GM21576 (cell line): ENCODE results near the gene INHBB.
"Not testable (repeated sequence)": the region's sequence is repeated elsewhere in the genome, so short reads cannot be mapped to it uniquely, and the experiment has no call there.

Experiments
- ATAC-seq: cut with Tn5 transposase; IDR thresholded peaks from one replicate; pipeline ENCODE4 v1.9.1; 2021; ENCODE audit warnings: mild to moderate bottlenecking, moderate library complexity; ENCODE audit not compliant: unreplicated experiment

The INHBB gene

GRCh38 chr2:120315367-120316033, 30.4 kb upstream of the INHBB start:
- ATAC-seq, result no peak

DNA sequence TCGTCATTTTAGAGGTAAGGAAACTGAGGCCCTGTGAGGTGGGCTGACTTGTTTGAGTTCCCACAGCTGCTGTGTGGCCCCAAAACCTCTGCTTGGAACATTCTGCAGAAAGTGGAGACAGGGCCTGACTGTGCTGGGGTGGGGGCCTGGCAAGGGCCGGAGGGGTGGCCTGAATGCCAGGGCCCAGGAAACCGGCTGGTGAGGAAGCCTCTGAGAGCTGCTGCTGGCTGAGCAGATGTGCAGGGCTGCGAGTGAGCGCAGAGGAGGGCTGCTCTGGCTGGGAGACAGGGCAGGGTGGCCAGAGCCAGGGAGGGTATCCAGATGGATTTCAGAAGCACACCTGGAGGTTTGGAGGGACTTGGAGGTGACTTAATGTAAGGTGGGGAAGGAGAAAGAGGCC, 29.9 kb upstream of the INHBB start:
- no peak for ATAC-seq

GRCh38 chr2:120316528-120317179, 29.3 kb upstream of the INHBB start:
- no peak for ATAC-seq

- ATAC-seq, result no peak
These were observed 28.8 kb upstream of the INHBB start for GRCh38 chr2:120317180-120317533.

DNA sequence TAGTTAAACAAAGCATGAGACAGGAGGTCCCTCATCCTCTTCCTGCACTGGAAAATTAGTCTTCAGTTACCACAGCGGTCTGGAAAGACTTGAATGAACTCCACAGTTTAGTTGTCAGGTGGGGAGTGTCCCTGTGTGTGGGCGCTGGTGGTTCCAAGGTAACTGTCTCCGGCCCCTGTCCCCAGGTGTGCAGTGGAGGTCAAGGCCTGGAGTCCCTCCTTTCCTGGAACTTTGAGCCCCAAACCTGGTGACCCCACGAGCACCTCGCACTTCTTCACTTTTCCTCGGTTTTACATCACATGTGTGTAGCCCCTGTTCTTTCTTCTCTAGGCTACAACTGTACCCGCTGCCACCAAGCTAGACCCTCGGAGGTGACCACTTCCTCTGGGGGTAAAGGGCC, 28.0 kb upstream of the INHBB start:
- ATAC-seq, result no peak

GRCh38 chr2:120318626-120319025, 27.3 kb upstream of the INHBB start:
- no peak for ATAC-seq

DNA sequence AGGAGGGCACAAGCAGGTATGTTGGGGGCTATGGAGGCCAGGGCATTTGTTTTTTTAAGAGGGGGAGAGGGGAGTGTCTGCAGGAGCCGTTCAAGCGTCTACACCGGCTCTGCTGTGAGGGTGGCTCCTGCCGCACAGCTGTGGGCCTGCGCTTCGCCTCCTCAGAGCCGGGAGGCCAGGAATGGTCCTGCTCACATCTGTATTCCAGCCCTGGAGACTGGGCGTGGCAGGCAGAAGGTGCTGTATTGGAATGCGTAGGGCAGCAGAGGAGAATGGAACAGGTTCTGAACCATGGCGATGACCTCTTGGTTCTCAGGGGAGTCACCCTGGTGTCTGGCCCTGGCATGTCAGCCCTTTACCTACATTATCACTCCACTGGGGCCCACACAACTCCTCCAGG, 26.8 kb upstream of the INHBB start:
- ATAC-seq, result no peak

GRCh38 chr2:120319686-120320317, 26.1 kb upstream of the INHBB start:
- ATAC-seq, result no peak

DNA sequence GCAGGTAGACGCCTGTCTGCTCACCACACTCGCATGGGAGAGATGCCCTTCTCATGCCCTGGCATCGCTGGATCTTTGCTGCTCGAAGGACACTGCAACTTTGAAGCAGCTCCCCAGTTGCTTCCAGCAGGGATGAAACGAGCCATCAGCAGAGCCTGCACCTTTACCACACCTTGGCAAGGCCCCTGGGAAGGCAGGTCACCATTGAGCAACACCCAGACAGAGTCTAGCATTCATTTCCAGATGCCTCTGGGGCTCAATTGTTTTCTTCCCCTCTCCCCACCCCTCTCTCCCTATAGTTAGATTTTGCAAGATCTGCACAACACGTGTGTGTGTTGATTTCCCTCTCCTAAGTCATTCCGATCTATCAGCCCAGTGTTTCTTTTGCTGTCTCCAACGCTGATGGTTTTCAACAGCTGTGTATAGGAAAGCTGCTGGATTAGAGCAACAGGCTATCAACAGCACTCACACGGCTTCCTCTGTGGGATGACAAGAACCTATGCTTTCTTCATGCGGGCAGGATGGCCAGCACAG, 25.6 kb upstream of the INHBB start:
- ATAC-seq, result no peak

GRCh38 chr2:120320887-120321556, 24.9 kb upstream of the INHBB start:
- ATAC-seq, result not testable (repeated sequence)

DNA sequence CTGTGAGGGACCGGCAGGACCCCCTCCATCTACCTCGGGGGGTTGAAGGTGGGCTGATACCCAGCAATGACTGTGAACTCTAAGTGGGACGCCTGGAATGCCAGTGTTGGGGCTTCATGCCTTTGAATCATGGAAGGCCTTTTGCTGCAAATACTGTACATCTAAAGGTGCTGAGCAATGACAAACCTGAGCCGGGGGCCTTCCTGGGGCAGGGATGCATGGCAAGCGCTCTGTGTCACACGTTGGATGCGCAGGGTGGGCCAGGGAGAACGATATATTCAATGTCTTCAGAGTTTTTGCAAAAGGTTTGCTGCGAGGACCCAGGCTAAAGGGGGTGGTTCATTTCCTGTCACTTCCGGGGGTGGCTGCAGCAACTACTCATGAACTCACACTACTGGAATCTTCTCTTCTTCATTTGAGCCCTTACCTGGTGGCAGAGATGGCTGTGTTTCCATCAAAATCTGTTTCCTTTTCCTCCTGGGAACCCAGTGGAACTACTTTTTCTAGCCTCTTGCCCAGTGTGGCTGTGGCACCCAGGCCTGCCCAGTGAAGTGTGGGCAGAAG, 24.1 kb upstream of the INHBB start:
- no peak for ATAC-seq

DNA sequence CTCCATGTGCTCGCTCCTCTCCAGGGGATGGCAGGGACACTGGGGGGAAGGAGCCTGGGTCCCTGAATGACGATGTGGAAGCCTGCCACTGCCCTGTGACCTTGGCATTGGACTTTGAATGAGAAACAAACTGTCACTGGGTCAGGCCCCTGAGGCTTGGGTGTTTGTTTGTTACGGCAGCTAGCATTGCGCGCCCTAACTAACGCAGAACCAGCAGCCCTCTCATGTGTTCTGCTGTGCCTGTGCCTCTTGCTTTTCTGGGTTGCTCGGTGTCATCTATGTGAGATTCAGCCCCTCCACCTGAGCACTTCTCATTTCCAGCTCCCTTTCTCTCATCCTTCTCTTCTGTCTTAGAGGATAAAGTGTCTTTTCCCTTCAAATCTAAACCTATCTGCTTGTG, 23.6 kb upstream of the INHBB start:
- no peak for ATAC-seq

- ATAC-seq, result no peak
These were observed 22.7 kb upstream of the INHBB start for GRCh38 chr2:120323214-120323613.

DNA sequence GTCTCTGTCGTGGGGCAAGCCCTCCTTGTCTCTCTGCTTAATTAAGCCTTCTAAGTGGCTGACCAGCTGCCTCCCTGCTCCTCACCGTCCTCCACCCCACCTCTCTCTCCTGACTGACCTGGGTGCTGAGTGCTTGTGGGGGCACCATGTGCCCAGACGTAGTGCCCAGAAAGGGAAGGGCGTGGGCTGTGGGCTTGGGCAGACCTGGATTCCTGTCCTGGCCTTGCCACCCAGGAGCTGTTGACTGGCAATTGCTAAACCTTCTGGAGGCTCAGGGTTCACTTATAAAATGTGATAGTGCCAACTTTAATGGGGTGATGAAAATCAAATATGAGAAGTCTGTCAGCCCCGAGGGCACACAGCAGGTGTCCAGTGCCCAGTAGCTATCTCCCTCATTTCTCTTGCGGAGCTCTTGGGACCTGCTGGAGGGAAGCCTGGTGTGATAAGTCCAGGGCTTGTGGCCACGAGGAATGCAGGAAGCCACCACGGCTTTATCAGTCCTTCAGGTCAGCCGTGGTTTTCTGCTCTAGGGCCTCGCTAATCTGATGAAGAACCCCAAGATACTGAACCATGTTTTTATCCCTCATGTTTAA, 22.0 kb upstream of the INHBB start:
- no peak for ATAC-seq

- ATAC-seq, result no peak
These were observed 21.0 kb upstream of the INHBB start for GRCh38 chr2:120324933-120325332.

- ATAC-seq, result no peak
These were observed 19.9 kb upstream of the INHBB start for GRCh38 chr2:120326066-120326465.

DNA sequence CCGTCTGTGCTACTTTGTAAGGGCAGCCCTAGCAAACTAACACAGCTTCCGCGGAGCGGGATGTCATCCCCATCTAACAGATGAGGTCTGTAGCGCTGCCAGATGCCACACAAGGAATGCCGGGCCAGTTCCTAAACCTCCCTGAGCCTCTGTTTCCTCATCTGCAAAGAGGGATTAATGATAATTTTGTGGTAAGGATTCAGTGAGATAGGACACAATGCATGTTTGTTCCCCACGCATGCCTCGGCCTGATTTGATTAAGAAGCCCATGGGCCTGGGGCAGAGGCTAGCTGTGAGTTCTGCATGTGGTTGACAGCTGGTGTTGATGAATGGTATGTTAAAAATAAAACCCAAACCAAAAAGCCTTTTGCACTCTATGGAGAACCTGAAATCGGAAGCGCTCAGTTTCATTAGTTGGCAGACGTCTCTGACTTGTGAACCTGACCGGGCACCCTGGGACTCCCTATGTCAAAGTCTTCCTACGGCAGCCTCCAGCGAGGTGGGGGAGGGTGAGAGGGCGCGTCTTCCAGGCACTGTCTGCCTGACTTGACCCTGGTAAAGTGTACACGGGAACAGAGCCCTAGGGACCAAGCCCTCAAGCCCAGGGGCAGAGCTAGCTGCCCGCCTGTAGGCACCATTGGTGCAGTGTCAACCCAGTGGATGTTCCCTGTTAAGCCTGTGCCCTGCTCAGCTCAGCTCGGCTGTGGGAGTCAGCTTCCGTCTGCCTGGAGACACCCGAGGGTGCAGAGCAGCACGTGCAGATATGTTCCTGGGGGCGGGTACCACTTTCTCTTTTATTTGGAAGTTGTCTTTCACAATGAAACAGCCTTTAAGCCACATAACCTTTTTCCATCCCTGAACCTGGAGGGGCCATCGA, 14.8 kb upstream of the INHBB start:
- no peak for ATAC-seq

DNA sequence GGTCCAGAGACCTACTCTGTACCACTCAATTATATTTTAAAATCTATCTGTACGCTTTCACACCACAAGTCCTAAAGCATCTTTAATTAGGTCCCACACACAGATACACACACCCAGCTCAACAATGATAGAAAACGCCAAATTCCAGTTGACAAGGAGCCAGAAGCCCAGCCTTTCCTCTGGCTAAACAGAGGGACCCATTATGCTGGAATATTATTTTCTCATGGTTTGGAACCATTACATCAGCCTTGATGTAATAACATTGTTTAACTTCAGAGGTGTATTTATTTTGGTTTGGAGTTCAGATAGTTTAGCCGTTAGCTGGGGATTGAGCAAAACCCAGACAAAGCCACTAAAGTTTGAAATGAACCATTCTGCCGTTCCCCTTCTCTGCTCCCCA, 14.0 kb upstream of the INHBB start:
- ATAC-seq, result no peak

GRCh38 chr2:120332384-120332783, 13.6 kb upstream of the INHBB start:
- ATAC-seq, result no peak

- no peak for ATAC-seq
These were observed 11.9 kb upstream of the INHBB start for GRCh38 chr2:120334068-120334467.
